Measurements from ENCODE around the gene TMEM247. TPM values are rescaled to one million over a fixed set of nuclear protein-coding genes. Genes with fewer than 3 reads are reported as not detected.

TMEM247 gene
- total RNA-seq, 2 donors from 2014 or later: not detected

- Histone ChIP-seq H3K9me3 (ENCODE audit: control insufficient read depth, low read length) (peaks cover 13% of the 10 kb centered on the region), H3K27ac (ENCODE audit: low read depth, low read length) (no peak overlapping the region), H3K27me3 (ENCODE audit: control insufficient read depth, insufficient read depth, low read length, poor library complexity, severe bottlenecking) (no peaks in the 10 kb centered on the region), H3K36me3 (ENCODE audit: control insufficient read depth, insufficient read depth, low read length) (no peaks in the 10 kb centered on the region), H3K4me3 (ENCODE audit: low read length) (no peak overlapping the region), H3K9ac (ENCODE audit: extremely low read depth, low read length, poor library complexity, severe bottlenecking) (no peak overlapping the region), H3K4me1 (ENCODE audit: control insufficient read depth, insufficient read depth, low read length) (no peaks in the 10 kb centered on the region)
- TF ChIP-seq CTCF (conservative IDR thresholded peaks at IDR 0.05): no peak
- Mint-ChIP-seq H3K4me3 (no peak overlapping the region), H3K4me1 (no peaks in the 10 kb centered on the region), H3K27ac (no peak overlapping the region), H3K36me3 (ENCODE audit: low read depth) (no peaks in the 10 kb centered on the region), H3K27me3 (ENCODE audit: insufficient read depth) (peaks cover 19% of the 10 kb centered on the region), H3K9me3 (peaks cover 25% of the 10 kb centered on the region)
- no peak for DNase-seq
- WGBS, 2 experiments (ENCODE audit: insufficient coverage in 1 of 2, insufficient read length in 1 of 2): 85 to 89% methylated on average over 9 to 10 of the region's 10 CpGs
Observed at GRCh38 chr2:46477925-46478324, 1.4 kb upstream of the TMEM247 start.

- Mint-ChIP-seq H3K36me3 (ENCODE audit: low read depth) (no peaks in the 10 kb centered on the region), H3K27me3 (ENCODE audit: insufficient read depth) (peaks cover 6% of the 10 kb centered on the region), H3K27ac (no peak overlapping the region), H3K9me3 (peaks cover 25% of the 10 kb centered on the region), H3K4me1 (no peaks in the 10 kb centered on the region), H3K4me3 (no peak overlapping the region)
- WGBS, 2 experiments (ENCODE audit: insufficient coverage in 1 of 2, insufficient read length in 1 of 2): 96 to 97% methylated on average over 20 to 24 of the region's 24 CpGs
- no peak overlapping the region for H3K4me3 ChIP-seq (ENCODE audit: low read length)
- H3K27ac ChIP-seq (ENCODE audit: low read depth, low read length): no peak overlapping the region
- H3K4me1 ChIP-seq (ENCODE audit: control insufficient read depth, insufficient read depth, low read length): no peaks in the 10 kb centered on the region
- no peak for DNase-seq
- no peaks in the 10 kb centered on the region for H3K36me3 ChIP-seq (ENCODE audit: control insufficient read depth, insufficient read depth, low read length)
- H3K9me3 ChIP-seq (ENCODE audit: control insufficient read depth, low read length): peaks cover 13% of the 10 kb centered on the region
- H3K27me3 ChIP-seq (ENCODE audit: control insufficient read depth, insufficient read depth, low read length, poor library complexity, severe bottlenecking): no peaks in the 10 kb centered on the region
- TF ChIP-seq CTCF (conservative IDR thresholded peaks at IDR 0.05): no peak
- H3K9ac ChIP-seq (ENCODE audit: extremely low read depth, low read length, poor library complexity, severe bottlenecking): no peak overlapping the region
Observed at GRCh38 chr2:46480562-46480961, 1.2 kb downstream of the TMEM247 start.

GRCh38 chr2:46481198-46482193 is 2.1 kb downstream of the TMEM247 start:
- WGBS, 2 experiments (ENCODE audit: insufficient coverage in 1 of 2, insufficient read length in 1 of 2): 84 to 88% methylated on average over 5 to 6 of the region's 6 CpGs
- Mint-ChIP-seq H3K27ac (no peak overlapping the region), H3K4me3 (no peak overlapping the region), H3K9me3 (peaks cover 25% of the 10 kb centered on the region), H3K36me3 (ENCODE audit: low read depth) (no peaks in the 10 kb centered on the region), H3K4me1 (no peaks in the 10 kb centered on the region), H3K27me3 (ENCODE audit: insufficient read depth) (peaks cover 6% of the 10 kb centered on the region)
- peaks cover 13% of the 10 kb centered on the region for H3K9me3 ChIP-seq (ENCODE audit: control insufficient read depth, low read length)
- no peaks in the 10 kb centered on the region for H3K27me3 ChIP-seq (ENCODE audit: control insufficient read depth, insufficient read depth, low read length, poor library complexity, severe bottlenecking)
- H3K27ac ChIP-seq (ENCODE audit: low read depth, low read length): no peak overlapping the region
- no peak for DNase-seq
- H3K4me3 ChIP-seq (ENCODE audit: low read length): no peak overlapping the region
- no peak for TF ChIP-seq CTCF (conservative IDR thresholded peaks at IDR 0.05)
- no peaks in the 10 kb centered on the region for H3K36me3 ChIP-seq (ENCODE audit: control insufficient read depth, insufficient read depth, low read length)
- H3K9ac ChIP-seq (ENCODE audit: extremely low read depth, low read length, poor library complexity, severe bottlenecking): no peak overlapping the region
- no peaks in the 10 kb centered on the region for H3K4me1 ChIP-seq (ENCODE audit: control insufficient read depth, insufficient read depth, low read length)
